DOHH2 (cell line): ENCODE data around the gene MPPED2.

ENCODE experiments used
- CTCF ChIP-seq: fragments of 200-600 bp; sonication (generic); IDR thresholded peaks from one replicate; pipeline ENCODE4 v1.5.1; 2014; ENCODE audit warnings: antibody characterized with exemption, mild to moderate bottlenecking, low read depth, low read length; ENCODE audit not compliant: poor library complexity, severe bottlenecking
- EZH2phosphoT487 ChIP-seq: fragments of 200-600 bp; sonication (generic); IDR thresholded peaks from 2 replicates; pipeline ENCODE4 v1.6.1; 2017; ENCODE audit warnings: borderline replicate concordance, mild to moderate bottlenecking, antibody characterized with exemption, low read length, moderate library complexity, mixed read lengths

- TF ChIP-seq CTCF (no peak), EZH2phosphoT487 (no peak)
These were observed 45.0 kb upstream of the MPPED2 start for GRCh38 chr11:30631148-30631547.
